HCT116 (cell line): ENCODE results near the gene NT5C3A. TPM values are rescaled to one million over a fixed set of nuclear protein-coding genes. Genes with fewer than 3 reads are reported as not detected.

Experiments
- ATAC-seq: fragments of 200-7000 bp; cut with Tn5 transposase; 2 replicates; pipeline ENCODE4 v1.9.1; 2020; ENCODE audit warnings: mild to moderate bottlenecking, moderate library complexity
- BruUV-seq: library from RNA; stranded (reverse); fragments of 400-500 nt; replicated peaks from 2 replicates; lab custom pipeline; 2021; lab: Mats Ljungman, UMichigan
- CTCF ChIA-PET: fragments of 300-600 bp; sonication (Branson Sonifier 250); formaldehyde crosslinking; loops from one replicate; lab custom pipeline; 2021; ENCODE audit warnings: antibody characterized with exemption; lab: Charles Lee
- POLR2A ChIA-PET: fragments of 300-600, 350-600 bp; sonication (Branson Sonifier 250); formaldehyde crosslinking; loops from one replicate; lab custom pipeline; 2021; ENCODE audit warnings: antibody characterized with exemption; lab: Charles Lee
- RAD21 ChIA-PET, 2 experiments: fragments of 300-600 bp; sonication (Branson Sonifier 250); formaldehyde crosslinking; loops; one replicate each; lab custom pipeline; 2023; ENCODE audit warnings: low total read pairs in 2 of 2; ENCODE audit not compliant: uncharacterized antibody in 2 of 2, unreplicated experiment in 2 of 2, low non-redundant PET in 1 of 2; lab: Charles Lee
- DNase-seq: peaks from one replicate; pipeline ENCODE4 v3.0.0-alpha.2; 2010; ENCODE audit warnings: low read depth, low spot score
- H2AFZ ChIP-seq: fragments of 200-600 bp; shearing (Covaris generic), sonication (generic); 2 replicates; pipeline ENCODE4 v1.6.1; 2017; ENCODE audit warnings: low read depth, mixed run types, mixed read lengths, antibody characterized with exemption, low read length; ENCODE audit not compliant: poor library complexity, severe bottlenecking
- H3K27ac ChIP-seq: 2 replicates; pipeline ENCODE4 v1.5.1; 2012; ENCODE audit warnings: low read depth, low read length
- H3K27me3 ChIP-seq: fragments of 200-600 bp; sonication (generic); 2 replicates; pipeline ENCODE4 v1.6.1; 2016; ENCODE audit warnings: mixed run types, low read length, mixed read lengths; ENCODE audit not compliant: insufficient read depth
- H3K36me3 ChIP-seq, 2 experiments: fragments of 200-500 bp in 1 of 2; fragments of 200-600 bp in 1 of 2; sonication (Bioruptor generic) in 1 of 2; sonication (generic) in 1 of 2; 2 replicates each; pipeline versions ENCODE4 v1.5.1 to v1.6.1; 2014 to 2016; ENCODE audit warnings: low read length in 2 of 2, inconsistent platforms in 1 of 2, mixed read lengths in 1 of 2, mixed run types in 1 of 2; ENCODE audit not compliant: insufficient read depth in 2 of 2, control insufficient read depth in 1 of 2
- H3K4me1 ChIP-seq, 2 experiments: fragments of 200-600 bp in 1 of 2; sonication (generic) in 1 of 2; 2 replicates each; pipeline versions ENCODE4 v1.5.1 to v1.6.1; 2012 to 2017; ENCODE audit warnings: low read length in 2 of 2, inconsistent platforms in 1 of 2, mild to moderate bottlenecking in 1 of 2, mixed read lengths in 1 of 2, mixed run types in 1 of 2, moderate library complexity in 1 of 2; ENCODE audit not compliant: insufficient read depth in 2 of 2, control insufficient read depth in 1 of 2
- H3K4me2 ChIP-seq: fragments of 200-600 bp; sonication (generic); 2 replicates; pipeline ENCODE4 v1.6.1; 2017; ENCODE audit warnings: mixed run types, low read length, mixed read lengths
- H3K4me3 ChIP-seq, 2 experiments: fragments of 200-600 bp in 1 of 2; sonication (generic) in 1 of 2; replicated peaks in 1 of 2; 2 replicates each; pipeline ENCODE4 v1.5.1; 2011 to 2016; ENCODE audit warnings: low read length in 2 of 2, control low read depth in 1 of 2, low read depth in 1 of 2, mild to moderate bottlenecking in 1 of 2, mixed read lengths in 1 of 2, mixed run types in 1 of 2
- H3K79me2 ChIP-seq: fragments of 200-600 bp; sonication (generic); 2 replicates; pipeline ENCODE4 v1.6.1; 2017; ENCODE audit warnings: mild to moderate bottlenecking, mixed run types, low read length, moderate library complexity, mixed read lengths; ENCODE audit not compliant: insufficient read depth
- H3K9ac ChIP-seq: fragments of 200-600 bp; sonication (generic); 2 replicates; pipeline ENCODE4 v1.6.1; 2016; ENCODE audit warnings: low read length, mixed read lengths
- H3K9me2 ChIP-seq: fragments of 200-600 bp; sonication (generic), shearing (Covaris generic); 2 replicates; pipeline ENCODE4 v1.6.1; 2017; ENCODE audit warnings: mixed run types, mild to moderate bottlenecking, moderate library complexity; ENCODE audit not compliant: insufficient read depth
- H3K9me3 ChIP-seq, 2 experiments: fragments of 200-500 bp in 1 of 2; fragments of 200-600 bp in 1 of 2; sonication (Bioruptor generic) in 1 of 2; sonication (generic) in 1 of 2; 2 replicates each; pipeline ENCODE4 v1.6.1; 2014 to 2017; ENCODE audit warnings: low read length in 2 of 2, mixed read lengths in 2 of 2, inconsistent platforms in 1 of 2, low read depth in 1 of 2, mild to moderate bottlenecking in 1 of 2, mixed run types in 1 of 2, moderate library complexity in 1 of 2; ENCODE audit not compliant: control insufficient read depth in 1 of 2, insufficient read depth in 1 of 2
- H4K20me1 ChIP-seq: fragments of 200-600 bp; sonication (generic), shearing (Covaris generic); 2 replicates; pipeline ENCODE4 v1.6.1; 2017; ENCODE audit warnings: mixed run types, mild to moderate bottlenecking, moderate library complexity; ENCODE audit not compliant: insufficient read depth
- CEBPB ChIP-seq: IDR thresholded peaks from 2 replicates; pipeline ENCODE4 v1.6.1; 2012; ENCODE audit warnings: low read depth
- EGR1 ChIP-seq: IDR thresholded peaks from 2 replicates; pipeline ENCODE4 v1.6.1; 2012; ENCODE audit warnings: low read depth
- EZH2phosphoT487 ChIP-seq: fragments of 200-600 bp; IDR thresholded peaks from 2 replicates; pipeline ENCODE4 v1.6.1; 2018; ENCODE audit warnings: antibody characterized with exemption, borderline replicate concordance
- RAD21 ChIP-seq: IDR thresholded peaks from 2 replicates; pipeline ENCODE4 v1.6.1; 2012; ENCODE audit warnings: low read depth, mild to moderate bottlenecking
- SRF ChIP-seq: IDR thresholded peaks from 2 replicates; pipeline ENCODE4 v1.6.1; 2012; ENCODE audit warnings: low read depth
- ZFX ChIP-seq: fragments of 450-650 bp; IDR thresholded peaks from 2 replicates; pipeline ENCODE4 v1.6.1; 2017
- intact Hi-C: fragments of 100-400 bp; cut with micrococcal nuclease; formaldehyde crosslinking; loops from 2 replicates; pipeline ENCODE4 v1.10.0; 2022
- total RNA-seq: library from RNA; stranded (reverse); gene quantifications from one replicate; pipeline ENCODE4 v1.2.1, GENCODE V29; 2021; ENCODE audit not compliant: unreplicated experiment
- TF ChIP-seq, protein P1 (sequence below), 3 experiments: fragments of 200-600 bp in 1 of 3; sonication (generic) in 1 of 3; IDR thresholded peaks in 2 of 3; conservative IDR thresholded peaks in 1 of 3; 2 replicates each; pipeline ENCODE4 v1.5.1; 2012 to 2017; ENCODE audit warnings: low read depth in 2 of 3, low read length in 2 of 3, antibody characterized with exemption in 1 of 3, borderline replicate concordance in 1 of 3, control low read depth in 1 of 3, mild to moderate bottlenecking in 1 of 3, mixed read lengths in 1 of 3, mixed run types in 1 of 3, moderate library complexity in 1 of 3; ENCODE audit not compliant: insufficient read depth in 1 of 3

The NT5C3A gene
- total RNA-seq, 1 experiment from 2014 or later, result 32.5 TPM

DNA sequence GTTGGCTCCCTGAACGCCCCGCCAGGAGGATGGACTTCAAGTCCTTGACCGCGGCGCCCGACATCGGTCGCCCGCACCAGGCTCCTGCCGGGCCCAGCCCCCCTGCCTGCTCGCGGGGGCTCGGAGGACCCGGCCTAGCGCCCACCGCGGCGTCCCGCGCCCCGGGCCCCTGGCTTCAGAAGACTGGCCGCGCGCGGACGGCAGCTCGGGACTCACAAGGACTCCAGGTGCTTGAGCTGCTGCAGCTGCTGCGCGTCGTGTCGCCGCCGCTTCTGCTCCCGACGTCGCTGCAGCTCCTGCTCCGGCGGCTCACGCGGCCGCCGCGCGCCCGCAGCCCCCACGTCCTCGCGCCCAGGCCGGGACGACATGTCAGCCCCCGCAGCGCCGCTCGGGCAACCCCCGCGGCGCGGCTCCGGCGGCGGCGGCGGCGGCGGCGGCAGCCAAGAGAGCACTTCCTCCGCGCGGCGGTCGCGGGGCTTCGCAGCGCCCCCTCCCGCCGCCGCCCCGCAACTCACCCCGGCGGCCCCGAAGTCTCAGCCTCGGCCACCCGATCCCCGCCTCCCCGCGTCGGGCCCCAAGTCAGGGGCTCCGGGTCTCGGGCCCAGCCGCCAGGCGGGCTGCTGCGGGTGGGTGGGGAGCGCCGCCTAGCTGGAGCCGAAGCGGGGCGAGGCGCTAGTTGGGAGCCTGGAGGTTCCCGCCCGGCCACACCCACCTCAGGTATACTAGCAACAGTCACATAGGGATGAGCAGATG lies 46.6 kb upstream of the NT5C3A start, which contains the start of gene RP9 (continued):
- TF ChIP-seq, protein P1, sequence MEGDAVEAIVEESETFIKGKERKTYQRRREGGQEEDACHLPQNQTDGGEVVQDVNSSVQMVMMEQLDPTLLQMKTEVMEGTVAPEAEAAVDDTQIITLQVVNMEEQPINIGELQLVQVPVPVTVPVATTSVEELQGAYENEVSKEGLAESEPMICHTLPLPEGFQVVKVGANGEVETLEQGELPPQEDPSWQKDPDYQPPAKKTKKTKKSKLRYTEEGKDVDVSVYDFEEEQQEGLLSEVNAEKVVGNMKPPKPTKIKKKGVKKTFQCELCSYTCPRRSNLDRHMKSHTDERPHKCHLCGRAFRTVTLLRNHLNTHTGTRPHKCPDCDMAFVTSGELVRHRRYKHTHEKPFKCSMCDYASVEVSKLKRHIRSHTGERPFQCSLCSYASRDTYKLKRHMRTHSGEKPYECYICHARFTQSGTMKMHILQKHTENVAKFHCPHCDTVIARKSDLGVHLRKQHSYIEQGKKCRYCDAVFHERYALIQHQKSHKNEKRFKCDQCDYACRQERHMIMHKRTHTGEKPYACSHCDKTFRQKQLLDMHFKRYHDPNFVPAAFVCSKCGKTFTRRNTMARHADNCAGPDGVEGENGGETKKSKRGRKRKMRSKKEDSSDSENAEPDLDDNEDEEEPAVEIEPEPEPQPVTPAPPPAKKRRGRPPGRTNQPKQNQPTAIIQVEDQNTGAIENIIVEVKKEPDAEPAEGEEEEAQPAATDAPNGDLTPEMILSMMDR (IDR thresholded peaks at IDR 0.05 in 2 of 3, conservative IDR thresholded peaks at IDR 0.05 in 1 of 3; ENCODE audit: borderline replicate concordance in 1 of 3, insufficient read depth in 1 of 3, low read depth in 2 of 3, low read length in 2 of 3), result peak in 2 of 3 experiments; percentile 39 to 43; a peak in 5 of 6 replicates
- TF ChIP-seq EGR1 (0 out of 2 replicates have a peak, but pooled peaks have one; percentile 28), CEBPB (no peak)

- intact Hi-C loops, result loop anchor here (2.0 to 10.0 kb wide), 6 partner anchors 46 to 604 kb away; partner anchors contain the start of genes KBTBD2 and NT5C3A
- Histone ChIP-seq H3K27me3 (no peaks in the 10 kb centered on the region), H3K4me3 (peak overlapping the region; percentile 79 to 90), H3K4me1 (peaks cover 4 to 24% of the 10 kb centered on the region in 2 experiments; a peak in 3 of 4 replicates), H3K27ac (peak overlapping the region; percentile 91), H3K9me2 (no peaks in the 10 kb centered on the region), H3K4me2 (peak overlapping the region; percentile 94), H3K9ac (peak overlapping the region; percentile 80), H3K9me3 (no peaks in the 10 kb centered on the region), H3K36me3 (no peaks in the 10 kb centered on the region), H2AFZ (no peak overlapping the region), H4K20me1 (peaks cover 8% of the 10 kb centered on the region; the same call in 1 of the 2 replicates), H3K79me2 (peaks cover 55% of the 10 kb centered on the region)
- no TSS peak for BruUV-seq
- CTCF ChIA-PET, result interaction anchor here (1.0 to 3.8 kb wide), 12 partner anchors 8 to 449 kb away, joined by 3 to 28 read pairs (median 4); partner anchors contain the start of gene NT5C3A
- ATAC-seq (peak; percentile 26), DNase-seq (no peak)
- TF ChIP-seq SRF (no peak), RAD21 (0 out of 2 replicates have a peak, but pooled peaks have one; percentile 10), EZH2phosphoT487 (no peak), ZFX (no peak)
- TF ChIP-seq, protein P1 (IDR thresholded peaks at IDR 0.05 in 2 of 3, conservative IDR thresholded peaks at IDR 0.05 in 1 of 3; ENCODE audit: borderline replicate concordance in 1 of 3, insufficient read depth in 1 of 3, low read depth in 2 of 3, low read length in 2 of 3), result peak in 2 of 3 experiments; percentile 17 to 20; a peak in 2 of 6 replicates
- RAD21 ChIA-PET, result interaction anchor here (1.4 kb wide), 2 partner anchors 262 to 343 kb away, joined by 3 to 7 read pairs; no protein-coding TSS in a partner anchor
- POLR2A ChIA-PET, result no interaction called here
These were observed 46.0 kb upstream of the NT5C3A start for GRCh38 chr7:33108554-33109004.
